ENCODE measurements around the gene BTG2. TPM values are rescaled to one million over a fixed set of nuclear protein-coding genes. Genes with fewer than 3 reads are reported as not detected.

BTG2 gene
- total RNA-seq, 3 donors from 2014 or later (not counting 1 experiment from before 2014, with no cell fraction given) = 499 to 1,024 (median 851) TPM

DNA sequence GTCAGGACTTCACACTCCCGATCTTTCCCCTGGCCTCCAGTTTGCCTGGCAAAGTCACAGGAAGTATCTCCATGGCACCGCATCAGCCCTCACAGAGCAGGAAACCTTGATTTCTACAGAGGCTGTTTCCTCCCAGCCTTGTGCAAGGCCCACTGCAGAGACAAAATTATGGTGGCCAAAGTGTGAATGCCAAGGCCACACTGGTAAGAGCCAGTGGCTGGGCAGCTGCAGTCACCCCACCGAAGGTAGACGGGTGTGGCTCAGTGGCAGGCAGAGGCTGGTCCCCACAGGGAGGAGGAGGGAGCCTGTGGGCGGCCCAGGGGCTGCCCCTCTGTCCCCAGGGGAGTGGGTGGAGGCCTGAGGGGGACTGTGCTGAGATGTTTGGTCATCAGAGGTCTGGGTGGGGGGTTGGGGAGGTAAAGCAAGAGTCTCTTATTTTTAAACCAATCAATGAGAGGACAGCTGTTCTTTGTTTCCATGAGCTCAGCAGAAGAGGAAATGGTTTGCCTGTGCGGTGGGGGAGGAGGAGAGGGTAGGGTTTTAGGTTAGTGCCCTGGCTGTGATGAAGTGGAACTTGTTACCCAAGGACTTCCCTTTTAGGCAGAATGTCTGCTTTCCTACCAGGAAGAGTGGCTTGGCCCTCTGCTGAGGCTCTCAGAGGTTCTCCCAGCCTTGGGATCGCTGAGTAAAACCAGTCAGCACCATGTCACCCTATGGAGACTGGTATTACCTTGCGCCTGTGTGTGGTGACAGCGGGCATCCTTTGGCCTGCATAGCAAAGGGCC is 18.0 kb upstream of the BTG2 start:
- H3K4me3 Mint-ChIP-seq = peak overlapping the region; percentile 81
- peaks cover 75% of the 10 kb centered on the region for H3K4me1 ChIP-seq (ENCODE audit: control insufficient read depth, insufficient read depth, low read length)
- no peaks in the 10 kb centered on the region for H3K9me3 Mint-ChIP-seq
- H3K9me3 ChIP-seq (ENCODE audit: control insufficient read depth, insufficient read depth, low read length) = no peaks in the 10 kb centered on the region
- intact Hi-C loops (cut with micrococcal nuclease) = loop anchor here (1.0 to 10.0 kb wide), 6 partner anchors 14 to 480 kb away; partner anchors contain the start of genes ATP2B4 and LAX1
- ATAC-seq (peak; percentile 44 to 73 (median 62)), DNase-seq (peak; percentile 75 to 91)
- no peaks in the 10 kb centered on the region for H3K36me3 Mint-ChIP-seq
- 2% methylated on average over 9 of the region's 9 CpGs for WGBS (ENCODE audit: insufficient coverage)
- no peaks in the 10 kb centered on the region for H3K36me3 ChIP-seq (ENCODE audit: control insufficient read depth, insufficient read depth, low read length)
- H3K4me1 Mint-ChIP-seq = peaks cover 62% of the 10 kb centered on the region in 2 donors
- peak overlapping the region; percentile 98 for H3K27ac ChIP-seq (ENCODE audit: low read length)
- TF ChIP-seq CTCF (IDR thresholded peaks at IDR 0.05) = no peak
- H3K4me3 ChIP-seq (ENCODE audit: low read length) = no peak overlapping the region
- no peaks in the 10 kb centered on the region for H3K27me3 ChIP-seq (ENCODE audit: control insufficient read depth, insufficient read depth, low read length)
- no peaks in the 10 kb centered on the region for H3K27me3 Mint-ChIP-seq (ENCODE audit: low read depth in 2 of 2)
- peak overlapping the region; percentile 99 for H3K27ac Mint-ChIP-seq

GRCh38 chr1:203287898-203288297 is 17.4 kb upstream of the BTG2 start:
- Histone ChIP-seq H3K36me3 (ENCODE audit: control insufficient read depth, insufficient read depth, low read length) (no peaks in the 10 kb centered on the region), H3K27ac (ENCODE audit: low read length) (peak overlapping the region; percentile 98), H3K4me3 (ENCODE audit: low read length) (no peak overlapping the region), H3K4me1 (ENCODE audit: control insufficient read depth, insufficient read depth, low read length) (peaks cover 71% of the 10 kb centered on the region), H3K9me3 (ENCODE audit: control insufficient read depth, insufficient read depth, low read length) (no peaks in the 10 kb centered on the region), H3K27me3 (ENCODE audit: control insufficient read depth, insufficient read depth, low read length) (no peaks in the 10 kb centered on the region)
- Mint-ChIP-seq H3K4me1 (peaks cover 62% of the 10 kb centered on the region in 2 donors), H3K4me3 (peak overlapping the region; percentile 81), H3K9me3 (no peaks in the 10 kb centered on the region), H3K27me3 (ENCODE audit: low read depth in 2 of 2) (no peaks in the 10 kb centered on the region), H3K27ac (peak overlapping the region; percentile 99), H3K36me3 (no peaks in the 10 kb centered on the region)
- TF ChIP-seq CTCF (IDR thresholded peaks at IDR 0.05) = no peak
- no peak for DNase-seq
- WGBS (ENCODE audit: insufficient coverage) = 74% methylated on average over 5 of the region's 5 CpGs
- no peak for ATAC-seq
- intact Hi-C loops (cut with micrococcal nuclease) = loop anchor here (1.0 to 10.0 kb wide), 6 partner anchors 15 to 479 kb away; partner anchors contain the start of genes ATP2B4 and LAX1

GRCh38 chr1:203288400-203288799 is 16.9 kb upstream of the BTG2 start:
- peak overlapping the region; percentile 81 for H3K4me3 Mint-ChIP-seq
- H3K27me3 Mint-ChIP-seq (ENCODE audit: low read depth in 2 of 2) = no peaks in the 10 kb centered on the region
- DNase-seq (peak in 1 of 2 donors; percentile 33), ATAC-seq (no peak)
- 68% methylated on average over 7 of the region's 7 CpGs for WGBS (ENCODE audit: insufficient coverage)
- TF ChIP-seq CTCF (IDR thresholded peaks at IDR 0.05) = no peak
- Histone ChIP-seq H3K27me3 (ENCODE audit: control insufficient read depth, insufficient read depth, low read length) (no peaks in the 10 kb centered on the region), H3K9me3 (ENCODE audit: control insufficient read depth, insufficient read depth, low read length) (no peaks in the 10 kb centered on the region), H3K27ac (ENCODE audit: low read length) (peak overlapping the region; percentile 98), H3K4me1 (ENCODE audit: control insufficient read depth, insufficient read depth, low read length) (peaks cover 71% of the 10 kb centered on the region), H3K4me3 (ENCODE audit: low read length) (no peak overlapping the region), H3K36me3 (ENCODE audit: control insufficient read depth, insufficient read depth, low read length) (no peaks in the 10 kb centered on the region)
- no peaks in the 10 kb centered on the region for H3K9me3 Mint-ChIP-seq
- peak overlapping the region; percentile 99 for H3K27ac Mint-ChIP-seq
- H3K36me3 Mint-ChIP-seq = no peaks in the 10 kb centered on the region
- H3K4me1 Mint-ChIP-seq = peaks cover 62% of the 10 kb centered on the region in 2 donors
- intact Hi-C loops (cut with micrococcal nuclease) = loop anchor here (5.0 to 10.0 kb wide), 4 partner anchors 339 to 479 kb away; partner anchors contain the start of genes ATP2B4 and LAX1

Measured in natural killer cell (primary cell).